ENCODE data around the gene TRIOBP.

TRIOBP gene

GRCh38 chr22:37659066-37659896 is 37.6 kb upstream of the TRIOBP start:
- H3K27ac Mint-ChIP-seq, result peak overlapping the region; percentile 71
- H3K9me3 Mint-ChIP-seq, result no peaks in the 10 kb centered on the region
- peak; percentile 48 for DNase-seq

GRCh38 chr22:37659897-37660708 is 36.7 kb upstream of the TRIOBP start:
- DNase-seq, result no peak
- peaks cover 46% of the 10 kb centered on the region for H3K4me1 Mint-ChIP-seq
- no peaks in the 10 kb centered on the region for H3K9me3 Mint-ChIP-seq
- H3K27ac Mint-ChIP-seq, result peak overlapping the region; percentile 71
- peak overlapping the region; percentile 86 for H3K4me3 Mint-ChIP-seq
- peaks cover 6% of the 10 kb centered on the region for H3K36me3 Mint-ChIP-seq (ENCODE audit: low read depth)
- TF ChIP-seq CTCF (IDR thresholded peaks at IDR 0.05), result no peak
- H3K27me3 Mint-ChIP-seq (ENCODE audit: low read depth, poor library complexity), result no peaks in the 10 kb centered on the region

More at GRCh38 chr22:37659066-37659896, 37.6 kb upstream of the TRIOBP start:
- TF ChIP-seq CTCF (IDR thresholded peaks at IDR 0.05), result no peak
- no peaks in the 10 kb centered on the region for H3K27me3 Mint-ChIP-seq (ENCODE audit: low read depth, poor library complexity)
- H3K4me1 Mint-ChIP-seq, result peaks cover 46% of the 10 kb centered on the region
- H3K4me3 Mint-ChIP-seq, result peak overlapping the region; percentile 86
- H3K36me3 Mint-ChIP-seq (ENCODE audit: low read depth), result peaks cover 6% of the 10 kb centered on the region

GRCh38 chr22:37660709-37661045 is 36.2 kb upstream of the TRIOBP start:
- no peak for TF ChIP-seq CTCF (IDR thresholded peaks at IDR 0.05)
- no peaks in the 10 kb centered on the region for H3K27me3 Mint-ChIP-seq (ENCODE audit: low read depth, poor library complexity)
- peaks cover 6% of the 10 kb centered on the region for H3K36me3 Mint-ChIP-seq (ENCODE audit: low read depth)

GRCh38 chr22:37661160-37661924 is 35.5 kb upstream of the TRIOBP start:
- H3K4me1 Mint-ChIP-seq, result peaks cover 48% of the 10 kb centered on the region
- TF ChIP-seq CTCF (IDR thresholded peaks at IDR 0.05), result no peak
- H3K9me3 Mint-ChIP-seq, result no peaks in the 10 kb centered on the region
- H3K36me3 Mint-ChIP-seq (ENCODE audit: low read depth), result peaks cover 12% of the 10 kb centered on the region
- no peaks in the 10 kb centered on the region for H3K27me3 Mint-ChIP-seq (ENCODE audit: low read depth, poor library complexity)
- peak overlapping the region; percentile 86 for H3K4me3 Mint-ChIP-seq
- peak overlapping the region; percentile 43 for H3K27ac Mint-ChIP-seq
- DNase-seq, result no peak

More at GRCh38 chr22:37660709-37661045, 36.2 kb upstream of the TRIOBP start:
- Mint-ChIP-seq H3K27ac (no peak overlapping the region), H3K9me3 (no peaks in the 10 kb centered on the region), H3K4me1 (peaks cover 46% of the 10 kb centered on the region), H3K4me3 (peak overlapping the region; percentile 86)
- no peak for DNase-seq

- no peak for TF ChIP-seq CTCF (IDR thresholded peaks at IDR 0.05)
- Mint-ChIP-seq H3K9me3 (no peaks in the 10 kb centered on the region), H3K27me3 (ENCODE audit: low read depth, poor library complexity) (no peaks in the 10 kb centered on the region), H3K27ac (peak overlapping the region; percentile 93), H3K36me3 (ENCODE audit: low read depth) (peaks cover 19% of the 10 kb centered on the region), H3K4me1 (peaks cover 55% of the 10 kb centered on the region), H3K4me3 (no peak overlapping the region)
- no peak for DNase-seq
These were observed 34.8 kb upstream of the TRIOBP start for GRCh38 chr22:37662039-37662438.

Measured in nephron progenitor cell (in vitro differentiated cells).